Cerebellar cortex (tissue), 1 donor: ENCODE results near the gene CHD8.
A peak's percentile ranks its signal among the peaks of the same experiment; 100 is the strongest.

Experiments
- DNase-seq: peaks from one replicate; pipeline ENCODE4 v3.0.0-alpha.2; 2015; ENCODE audit warnings: low spot score

Gene CHD8

GRCh38 chr14:21437063-21437901 lies 18.6 kb downstream of the CHD8 start:
- peak; percentile 99 for DNase-seq

GRCh38 chr14:21436567-21437062 lies 19.3 kb downstream of the CHD8 start:
- peak; percentile 9 for DNase-seq

DNA sequence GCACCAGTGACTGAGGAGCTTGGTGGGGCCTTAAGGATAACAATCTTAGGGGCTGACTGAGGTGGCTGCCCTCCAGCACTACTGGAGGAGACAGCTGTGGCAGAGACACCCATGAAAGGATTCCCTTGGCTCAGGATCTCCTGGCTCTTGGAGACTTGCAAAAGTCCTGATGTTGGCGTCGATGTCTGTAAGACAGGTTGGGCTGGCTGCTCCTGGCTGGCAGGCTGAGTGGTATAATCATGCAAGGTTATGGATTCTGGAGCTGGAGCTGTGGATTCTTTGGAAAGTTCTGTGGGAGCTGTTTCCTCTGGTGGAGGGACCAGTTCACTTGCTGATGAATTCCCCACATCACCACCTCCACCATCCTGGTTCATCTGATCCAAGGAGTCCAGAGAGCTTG lies 24.8 kb downstream of the CHD8 start:
- no peak for DNase-seq

GRCh38 chr14:21428930-21429329 lies 27.0 kb downstream of the CHD8 start:
- no peak for DNase-seq

DNA sequence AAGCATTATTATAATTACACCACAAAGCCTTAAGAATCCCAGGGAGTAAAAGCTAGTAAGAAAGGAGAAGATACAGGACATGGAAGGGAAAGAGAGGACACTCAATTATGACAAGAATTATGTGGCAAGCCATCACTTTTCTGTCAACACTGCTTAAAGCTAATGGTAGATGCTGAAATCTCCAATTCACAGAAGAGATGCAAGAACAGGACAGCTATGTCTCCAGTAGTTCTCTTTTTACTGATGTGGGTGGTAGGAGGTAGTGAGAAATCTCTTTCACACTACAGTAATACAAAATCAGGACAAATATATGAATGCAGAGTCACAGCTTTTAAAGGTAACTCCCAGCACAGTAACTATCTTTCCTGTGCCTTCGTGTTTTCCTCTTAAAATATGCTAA lies 29.2 kb downstream of the CHD8 start:
- DNase-seq = no peak

DNA sequence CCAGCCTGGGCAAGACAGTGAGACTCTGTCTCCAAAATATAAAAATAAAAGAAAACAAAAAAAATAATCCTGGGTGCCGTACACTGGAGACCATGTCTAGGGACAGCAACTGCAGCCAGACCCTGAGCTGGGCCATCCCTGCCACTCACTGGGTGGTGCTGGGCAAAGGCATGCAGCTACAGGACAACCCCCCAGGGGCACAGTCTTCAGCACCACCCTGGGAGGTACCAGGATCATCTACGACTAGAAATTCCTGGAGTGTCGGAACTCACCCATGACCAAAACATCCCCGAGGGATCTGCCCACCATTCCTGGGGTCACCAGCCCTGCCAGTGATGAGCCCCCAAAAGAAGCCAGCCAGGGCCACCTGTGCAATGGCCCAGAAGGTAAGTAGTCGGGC lies 36.4 kb downstream of the CHD8 start:
- no peak for DNase-seq

- no peak for DNase-seq
Measured at GRCh38 chr14:21415329-21415728, 40.6 kb downstream of the CHD8 start.

DNA sequence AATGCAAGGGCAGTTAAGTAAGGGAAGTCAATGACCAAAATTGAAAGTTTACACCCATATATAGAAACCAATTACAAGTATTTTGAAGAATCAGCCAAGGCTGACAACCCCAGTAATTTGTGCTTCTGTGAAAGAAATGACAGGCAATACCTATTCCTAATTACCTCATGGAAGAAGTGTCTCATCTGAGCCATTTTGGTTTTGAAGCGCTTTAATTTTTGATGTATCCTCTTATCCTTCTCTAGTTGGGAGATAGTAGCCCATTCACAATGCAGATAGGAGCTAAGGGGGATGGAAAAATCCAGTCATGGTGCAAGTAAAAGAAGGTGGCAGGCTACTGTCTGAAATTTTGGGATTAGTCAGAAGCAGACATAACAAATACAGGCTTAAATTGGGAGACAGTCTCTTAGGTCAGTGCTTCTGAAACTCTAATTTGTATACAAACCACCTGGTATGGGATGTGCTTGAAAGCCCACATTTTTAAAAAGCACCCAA lies 41.7 kb downstream of the CHD8 start:
- no peak for DNase-seq

- no peak for DNase-seq
Measured at GRCh38 chr14:21408147-21408546, 47.8 kb downstream of the CHD8 start.

DNA sequence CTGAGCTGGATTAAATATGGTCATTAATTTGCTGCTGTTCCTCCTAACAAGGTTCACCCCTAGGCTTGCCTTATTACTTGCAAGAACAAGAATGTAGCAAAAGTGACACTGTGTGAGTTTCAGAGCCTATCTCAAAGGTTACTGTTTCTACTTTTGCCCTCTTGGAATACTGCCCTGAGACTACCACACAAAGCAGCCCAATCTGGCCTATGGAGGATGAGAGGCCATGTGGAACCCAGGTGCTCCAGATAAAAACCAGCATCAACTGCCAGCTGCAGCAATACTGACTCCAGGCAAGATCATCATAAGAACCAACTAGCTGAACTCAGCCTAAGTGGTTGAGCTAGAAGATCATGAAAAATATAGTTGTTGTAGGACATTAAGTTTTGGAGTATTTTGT lies 49.7 kb downstream of the CHD8 start:
- DNase-seq = no peak

GRCh38 chr14:21405097-21405496 lies 50.8 kb downstream of the CHD8 start:
- no peak for DNase-seq

GRCh38 chr14:21399311-21399870 lies 56.5 kb downstream of the CHD8 start:
- DNase-seq = peak; percentile 89

DNA sequence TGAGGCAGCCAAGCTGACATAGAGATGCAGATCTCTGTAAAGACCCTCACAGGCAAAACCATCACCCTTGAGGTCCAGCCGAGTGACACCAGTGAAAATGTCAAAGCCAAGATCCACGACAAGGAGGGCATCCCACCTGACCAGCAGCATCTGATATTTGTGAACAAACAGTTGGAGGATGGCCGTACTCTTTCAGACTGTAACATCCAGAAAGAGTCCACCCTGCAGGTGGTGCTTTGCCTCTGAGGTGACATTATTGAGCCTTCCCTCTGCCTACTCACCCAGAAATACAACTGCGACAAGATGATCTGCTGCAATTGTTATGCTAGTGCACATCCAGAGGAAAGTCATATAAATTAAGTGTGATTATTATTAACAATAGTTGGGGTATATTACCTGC lies 57.0 kb downstream of the CHD8 start:
- peak; percentile 79 for DNase-seq

DNA sequence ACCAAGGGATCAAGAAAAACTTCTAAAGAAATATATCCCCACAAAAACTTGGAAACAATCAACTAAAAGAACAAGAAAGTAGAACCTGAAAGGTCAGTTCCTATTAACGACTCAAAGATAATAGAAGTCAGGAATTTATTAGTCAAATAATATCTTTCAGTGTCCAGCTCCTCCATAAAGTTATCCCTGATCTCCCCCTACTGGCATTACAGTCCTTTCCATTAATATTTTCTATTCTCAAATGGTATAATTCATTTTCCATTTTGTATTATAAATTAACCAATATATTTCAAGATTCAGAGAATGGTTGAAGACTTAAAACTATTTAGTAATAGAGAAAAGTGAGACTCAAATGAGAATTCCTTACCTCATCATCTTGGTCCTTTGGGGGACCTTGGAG lies 60.5 kb downstream of the CHD8 start:
- DNase-seq = no peak

- peak; percentile 5 for DNase-seq
Measured at GRCh38 chr14:21385188-21385904, 70.6 kb downstream of the CHD8 start.

DNA sequence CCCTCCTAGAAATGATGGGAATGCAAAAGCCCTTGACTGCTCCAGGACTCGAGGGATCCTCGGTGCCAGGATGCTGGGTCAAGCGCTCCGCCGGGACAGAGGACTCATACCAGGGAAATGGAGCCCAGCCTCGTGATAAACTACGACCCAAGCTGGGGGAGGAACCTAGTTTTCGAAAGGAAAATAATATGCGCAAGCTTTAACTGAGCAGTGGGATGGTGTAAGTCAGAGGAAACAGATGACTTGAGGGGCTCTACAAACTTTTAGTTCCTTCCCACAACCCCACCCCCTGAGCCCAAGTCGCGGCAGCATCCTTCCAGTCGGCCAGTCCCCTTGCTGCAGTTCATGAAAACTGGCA lies 71.5 kb downstream of the CHD8 start:
- DNase-seq = no peak

DNA sequence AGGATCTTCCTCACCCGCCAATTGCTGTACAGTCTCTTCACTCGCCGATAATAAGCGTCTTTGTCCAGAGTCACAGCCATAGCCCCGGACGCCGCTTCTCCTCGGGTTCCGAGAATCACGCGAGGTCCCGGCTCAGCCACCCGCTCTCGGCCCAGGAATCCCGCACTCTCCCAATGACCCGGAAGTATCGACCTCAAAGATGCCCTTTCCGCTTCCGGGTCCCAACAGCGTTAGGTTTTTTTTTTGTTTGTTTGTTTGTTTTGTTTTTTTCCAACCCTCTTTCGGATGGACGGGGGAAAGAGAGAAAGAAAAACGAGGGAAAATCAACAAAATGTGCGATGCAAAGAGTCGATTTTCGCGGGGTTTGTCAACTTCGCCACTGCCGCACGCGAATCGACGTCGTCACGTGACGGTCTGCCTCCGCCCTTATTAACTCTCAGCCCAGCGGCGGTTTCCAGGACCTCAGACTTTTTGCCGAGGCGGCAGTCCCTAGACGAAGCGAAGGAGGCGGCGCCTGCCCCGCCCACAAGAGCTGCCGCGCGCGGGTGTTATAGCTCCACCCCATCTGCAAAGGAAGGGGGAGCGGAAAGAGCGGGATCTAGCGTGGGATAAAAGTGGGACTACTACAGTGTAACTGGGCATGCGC lies 72.0 kb downstream of the CHD8 start, which contains the start of gene SUPT16H:
SUPT16H (minus strand) TSS at position 172 of the 646 bp plus-strand sequence; CDS start at position 80, 92 bp downstream.
- DNase-seq = peak; percentile 96

GRCh38 chr14:21382886-21383847 lies 72.8 kb downstream of the CHD8 start:
- peak; percentile 53 for DNase-seq

- DNase-seq = no peak
Measured at GRCh38 chr14:21382095-21382494, 73.8 kb downstream of the CHD8 start.

GRCh38 chr14:21379338-21379737 lies 76.6 kb downstream of the CHD8 start:
- DNase-seq = no peak

- DNase-seq = no peak
Measured at GRCh38 chr14:21373980-21374379, 81.9 kb downstream of the CHD8 start.
